Measurements from ENCODE around the gene BRME1.

The BRME1 gene

GRCh38 chr19:13838435-13839129 is 67.3 kb downstream of the BRME1 start:
- Histone ChIP-seq H3K27me3 (ENCODE audit: insufficient read depth, low read length) (no peaks in the 10 kb centered on the region), H3K4me3 (ENCODE audit: low read depth, low read length) (peak overlapping the region; percentile 98), H3K27ac (ENCODE audit: low read depth, low read length) (peak overlapping the region; percentile 100), H3K36me3 (ENCODE audit: insufficient read depth, low read length) (peaks cover 32% of the 10 kb centered on the region; the same call in 1 of the 2 replicates), H3K4me1 (ENCODE audit: control insufficient read depth, insufficient read depth, low read length, unreplicated experiment) (peaks cover 50% of the 10 kb centered on the region), H2AFZ (ENCODE audit: low read length, unreplicated experiment) (no peak overlapping the region), H3K79me2 (ENCODE audit: control insufficient read depth, insufficient read depth, low read length, unreplicated experiment) (peaks cover 77% of the 10 kb centered on the region)

DNA sequence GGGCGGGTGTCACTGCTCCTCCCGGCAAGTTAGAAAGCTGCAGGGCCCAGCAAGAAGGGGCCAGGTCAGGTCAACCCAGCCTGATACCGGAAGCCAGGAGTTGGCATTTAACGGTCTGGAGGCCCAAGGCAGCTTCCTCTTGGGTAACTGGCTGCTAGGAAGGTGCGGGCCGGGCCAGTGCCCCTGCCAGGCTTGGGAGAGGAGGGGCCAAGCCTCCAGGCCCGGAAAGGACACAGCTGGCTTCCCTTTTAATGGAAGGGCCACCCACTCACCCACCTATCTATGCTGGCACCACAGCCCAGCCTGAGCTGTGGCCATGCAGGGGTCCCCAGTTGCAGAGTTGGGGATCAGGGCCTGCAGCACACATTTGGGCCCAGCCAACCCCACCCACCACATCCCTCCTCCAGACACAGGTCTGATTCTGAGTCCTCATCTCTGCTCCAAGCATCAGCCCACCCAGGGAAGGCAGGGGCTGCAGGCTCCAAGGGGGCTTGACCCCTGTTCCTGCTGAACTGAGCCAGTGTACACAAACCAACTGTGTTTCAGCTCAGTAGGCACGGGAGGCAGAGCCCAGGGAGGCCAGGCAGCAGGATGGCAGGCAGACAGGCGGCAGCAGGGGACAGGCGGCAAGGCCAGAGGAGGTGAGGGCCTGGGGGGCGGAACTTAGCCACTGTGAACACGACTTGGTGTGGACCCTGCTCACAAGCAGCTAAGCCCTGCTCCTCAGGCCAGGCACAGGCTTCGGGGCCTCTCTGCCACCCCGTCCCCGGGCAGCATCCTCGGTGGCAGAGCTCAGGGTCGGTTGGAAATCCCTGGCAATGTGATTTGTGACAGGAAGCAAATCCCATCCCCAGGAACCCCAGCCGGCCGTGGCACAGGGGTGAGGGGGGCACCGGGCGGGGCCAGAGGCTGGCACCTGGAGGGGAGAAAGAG is 69.9 kb downstream of the BRME1 start:
- H3K79me2 ChIP-seq (ENCODE audit: control insufficient read depth, insufficient read depth, low read length, unreplicated experiment), result peaks cover 55% of the 10 kb centered on the region
- H3K27ac ChIP-seq (ENCODE audit: low read depth, low read length), result peak overlapping the region; percentile 79
- no peak overlapping the region for H2AFZ ChIP-seq (ENCODE audit: low read length, unreplicated experiment)
- no peak overlapping the region for H3K4me3 ChIP-seq (ENCODE audit: low read depth, low read length)
- H3K27me3 ChIP-seq (ENCODE audit: insufficient read depth, low read length), result no peaks in the 10 kb centered on the region
- peaks cover 43% of the 10 kb centered on the region for H3K4me1 ChIP-seq (ENCODE audit: control insufficient read depth, insufficient read depth, low read length, unreplicated experiment)
- H3K36me3 ChIP-seq (ENCODE audit: insufficient read depth, low read length), result peaks cover 24% of the 10 kb centered on the region; the same call in 1 of the 2 replicates

DNA sequence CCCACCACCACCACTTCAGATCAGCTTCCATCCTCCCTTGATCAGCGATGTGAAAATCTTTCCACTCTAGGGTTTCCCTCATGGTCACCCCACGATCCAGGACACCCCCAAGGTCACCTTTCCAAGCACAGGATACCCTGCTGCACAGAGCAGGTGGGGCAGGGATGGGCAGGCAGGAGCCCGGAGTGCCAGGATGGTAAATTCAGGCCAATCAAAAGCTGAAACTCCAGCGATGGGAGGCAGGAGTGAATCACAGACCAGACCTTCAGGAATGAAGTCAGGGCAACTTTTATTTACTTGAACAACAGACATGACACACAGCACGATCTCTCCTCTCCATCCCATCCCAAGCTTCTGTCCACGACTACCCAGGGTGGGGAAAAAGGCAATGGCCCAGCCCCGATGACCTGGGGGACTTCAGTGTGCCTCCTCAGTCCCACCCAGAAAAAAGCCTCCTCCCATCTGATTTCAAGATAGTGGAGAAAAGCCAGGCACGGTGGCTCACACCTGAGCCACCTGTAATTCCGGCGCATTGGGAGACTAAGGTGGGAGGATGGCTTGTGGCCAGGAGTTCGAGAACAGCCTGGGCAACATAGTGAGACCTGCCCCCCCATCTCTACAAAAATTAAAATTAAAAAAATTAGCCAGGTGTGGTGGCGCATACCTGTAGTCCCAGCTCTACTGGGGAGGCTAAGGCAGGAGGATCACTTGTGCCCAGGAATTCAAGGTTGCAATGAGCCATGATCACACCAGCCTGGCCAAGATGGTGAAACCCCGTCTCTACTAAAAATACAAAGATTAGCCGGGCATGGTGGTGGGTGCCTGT is 71.5 kb downstream of the BRME1 start:
- Histone ChIP-seq H3K36me3 (ENCODE audit: insufficient read depth, low read length) (peaks cover 20% of the 10 kb centered on the region; the same call in 1 of the 2 replicates), H3K4me3 (ENCODE audit: low read depth, low read length) (0 out of 2 replicates have a peak overlapping the region, but pooled peaks have one; percentile 20), H2AFZ (ENCODE audit: low read length, unreplicated experiment) (no peak overlapping the region), H3K4me1 (ENCODE audit: control insufficient read depth, insufficient read depth, low read length, unreplicated experiment) (peaks cover 43% of the 10 kb centered on the region), H3K27ac (ENCODE audit: low read depth, low read length) (peak overlapping the region; percentile 79), H3K79me2 (ENCODE audit: control insufficient read depth, insufficient read depth, low read length, unreplicated experiment) (peaks cover 39% of the 10 kb centered on the region), H3K27me3 (ENCODE audit: insufficient read depth, low read length) (no peaks in the 10 kb centered on the region)

- Histone ChIP-seq H3K27me3 (ENCODE audit: insufficient read depth, low read length) (no peaks in the 10 kb centered on the region), H3K4me1 (ENCODE audit: control insufficient read depth, insufficient read depth, low read length, unreplicated experiment) (peaks cover 35% of the 10 kb centered on the region), H3K4me3 (ENCODE audit: low read depth, low read length) (0 out of 2 replicates have a peak overlapping the region, but pooled peaks have one; percentile 20), H3K27ac (ENCODE audit: low read depth, low read length) (peak overlapping the region; percentile 79), H2AFZ (ENCODE audit: low read length, unreplicated experiment) (no peak overlapping the region), H3K36me3 (ENCODE audit: insufficient read depth, low read length) (peaks cover 19% of the 10 kb centered on the region; the same call in 1 of the 2 replicates), H3K79me2 (ENCODE audit: control insufficient read depth, insufficient read depth, low read length, unreplicated experiment) (peaks cover 31% of the 10 kb centered on the region)
These were observed 72.3 kb downstream of the BRME1 start for GRCh38 chr19:13833330-13834243.
